GM12864 (cell line): ENCODE results near the gene CAMK2D.

ENCODE experiments used
- DNase-seq: peaks from one replicate; pipeline ENCODE4 v3.0.0-alpha.2; 2011; ENCODE audit warnings: low read depth
- H3K4me3 ChIP-seq: 2 replicates; pipeline ENCODE4 v1.5.1; 2011; ENCODE audit warnings: mild to moderate bottlenecking, low read depth, low read length, control low read depth
- TF ChIP-seq, protein P1 (sequence below): IDR thresholded peaks from 2 replicates; pipeline ENCODE4 v1.5.1; 2011; ENCODE audit warnings: low read depth, mild to moderate bottlenecking, moderate library complexity, low read length, control low read depth, inconsistent platforms; ENCODE audit errors: missing control alignments

The CAMK2D gene

DNA sequence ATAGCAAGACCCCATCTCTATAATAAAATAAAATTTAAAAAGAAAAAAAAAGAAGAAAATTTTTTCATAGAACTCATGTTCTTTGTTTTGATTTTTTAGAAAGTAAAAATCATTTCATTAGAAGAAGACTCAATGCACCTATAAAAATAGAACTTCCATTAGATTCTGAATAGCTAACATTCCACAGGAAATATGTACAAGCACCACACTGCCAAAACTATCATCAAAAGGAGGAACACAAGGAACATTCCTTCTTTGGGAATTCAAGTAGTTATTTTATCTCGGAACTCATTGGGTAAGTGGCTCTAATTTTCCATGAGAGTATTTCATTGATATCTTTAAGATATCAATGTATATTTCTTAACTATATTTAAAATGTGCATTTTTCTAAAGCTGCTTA, 157.6 kb downstream of the CAMK2D start:
- TF ChIP-seq, protein P1, sequence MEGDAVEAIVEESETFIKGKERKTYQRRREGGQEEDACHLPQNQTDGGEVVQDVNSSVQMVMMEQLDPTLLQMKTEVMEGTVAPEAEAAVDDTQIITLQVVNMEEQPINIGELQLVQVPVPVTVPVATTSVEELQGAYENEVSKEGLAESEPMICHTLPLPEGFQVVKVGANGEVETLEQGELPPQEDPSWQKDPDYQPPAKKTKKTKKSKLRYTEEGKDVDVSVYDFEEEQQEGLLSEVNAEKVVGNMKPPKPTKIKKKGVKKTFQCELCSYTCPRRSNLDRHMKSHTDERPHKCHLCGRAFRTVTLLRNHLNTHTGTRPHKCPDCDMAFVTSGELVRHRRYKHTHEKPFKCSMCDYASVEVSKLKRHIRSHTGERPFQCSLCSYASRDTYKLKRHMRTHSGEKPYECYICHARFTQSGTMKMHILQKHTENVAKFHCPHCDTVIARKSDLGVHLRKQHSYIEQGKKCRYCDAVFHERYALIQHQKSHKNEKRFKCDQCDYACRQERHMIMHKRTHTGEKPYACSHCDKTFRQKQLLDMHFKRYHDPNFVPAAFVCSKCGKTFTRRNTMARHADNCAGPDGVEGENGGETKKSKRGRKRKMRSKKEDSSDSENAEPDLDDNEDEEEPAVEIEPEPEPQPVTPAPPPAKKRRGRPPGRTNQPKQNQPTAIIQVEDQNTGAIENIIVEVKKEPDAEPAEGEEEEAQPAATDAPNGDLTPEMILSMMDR: no peak
- no peak for DNase-seq
- H3K4me3 ChIP-seq: no peak overlapping the region

DNA sequence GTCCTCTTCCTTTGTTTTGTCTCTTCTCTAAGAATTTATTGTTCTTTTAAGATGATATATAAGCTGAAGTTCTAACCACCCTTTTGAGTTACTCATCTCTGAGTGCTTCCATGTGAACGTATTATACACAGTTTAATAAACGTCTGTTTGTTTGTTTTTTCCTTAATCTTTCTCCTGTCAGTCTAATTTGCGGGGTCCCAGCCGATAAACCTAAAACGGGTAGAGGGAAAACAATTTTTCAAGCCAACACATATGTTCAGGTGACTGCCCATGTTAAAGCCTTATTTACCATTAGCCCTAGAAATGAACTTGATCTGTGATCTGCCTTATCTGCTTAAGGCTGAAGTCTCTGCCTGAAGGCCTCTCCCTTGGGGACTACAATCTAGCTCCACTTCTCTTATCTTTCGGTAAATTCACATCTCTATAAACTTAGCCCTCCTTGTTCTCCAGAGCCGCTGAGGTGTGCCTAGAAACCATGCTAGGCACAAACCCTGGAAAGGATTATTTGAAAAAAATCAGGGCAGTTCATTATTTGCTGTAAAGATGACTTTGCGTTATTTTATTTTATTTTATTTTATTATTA, 158.8 kb downstream of the CAMK2D start:
- TF ChIP-seq, protein P1: no peak
- DNase-seq: no peak
- no peak overlapping the region for H3K4me3 ChIP-seq

DNA sequence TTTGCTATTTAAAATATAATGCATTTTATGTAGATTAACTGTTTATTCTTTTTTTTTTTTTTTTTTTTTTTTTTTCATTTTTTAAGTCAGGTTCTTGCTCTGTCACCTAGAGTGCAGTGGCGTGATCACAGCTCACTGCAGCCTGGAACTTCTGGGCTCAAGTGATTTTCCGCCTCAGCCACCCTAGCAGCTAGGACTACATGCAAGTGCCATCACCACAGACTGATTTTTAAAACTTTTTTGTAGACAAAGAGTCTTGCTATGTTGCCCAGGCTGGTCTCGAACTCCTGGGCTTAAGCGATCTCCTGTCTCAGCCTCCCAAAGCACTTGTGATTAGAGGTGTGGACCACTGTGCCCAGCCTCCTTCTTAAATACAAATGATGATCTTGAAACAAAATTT, 159.9 kb downstream of the CAMK2D start:
- DNase-seq: no peak
- H3K4me3 ChIP-seq: no peak overlapping the region
- TF ChIP-seq, protein P1: no peak

DNA sequence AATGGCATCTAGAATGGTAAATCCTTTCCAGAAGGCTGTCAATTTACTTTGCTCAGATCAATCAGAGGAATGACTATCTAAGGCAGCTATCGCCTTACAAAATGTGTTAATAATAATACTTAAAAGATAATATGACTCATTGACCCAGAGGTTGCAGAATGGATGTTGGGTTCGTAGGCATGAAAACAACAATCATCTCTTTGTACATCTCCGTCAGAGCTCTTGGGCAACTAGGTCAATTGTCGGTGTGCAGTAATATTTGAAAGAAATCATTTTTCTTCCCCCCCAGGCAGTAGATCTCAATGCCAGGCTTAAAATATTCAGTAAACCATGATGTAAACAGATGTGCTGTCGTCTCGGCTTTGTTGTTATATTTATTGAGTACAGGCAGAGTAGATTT, 165.1 kb downstream of the CAMK2D start:
- no peak overlapping the region for H3K4me3 ChIP-seq
- TF ChIP-seq, protein P1: no peak
- no peak for DNase-seq

DNA sequence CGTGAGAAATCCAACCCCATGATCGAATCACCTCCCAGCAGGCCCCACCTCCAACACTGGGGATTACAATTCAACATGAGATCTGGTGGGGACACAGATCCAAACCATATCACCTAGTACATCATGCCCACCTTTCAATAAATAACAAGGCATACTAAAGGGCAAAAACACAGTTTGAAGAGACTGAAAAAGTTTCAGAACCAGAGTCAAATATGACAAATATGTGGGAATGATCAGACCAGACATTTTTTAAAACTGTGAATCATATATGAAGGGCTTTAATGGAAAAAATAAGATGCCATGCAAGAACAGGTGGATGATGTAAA, 167.3 kb downstream of the CAMK2D start:
- TF ChIP-seq, protein P1: no peak
- no peak for DNase-seq

DNA sequence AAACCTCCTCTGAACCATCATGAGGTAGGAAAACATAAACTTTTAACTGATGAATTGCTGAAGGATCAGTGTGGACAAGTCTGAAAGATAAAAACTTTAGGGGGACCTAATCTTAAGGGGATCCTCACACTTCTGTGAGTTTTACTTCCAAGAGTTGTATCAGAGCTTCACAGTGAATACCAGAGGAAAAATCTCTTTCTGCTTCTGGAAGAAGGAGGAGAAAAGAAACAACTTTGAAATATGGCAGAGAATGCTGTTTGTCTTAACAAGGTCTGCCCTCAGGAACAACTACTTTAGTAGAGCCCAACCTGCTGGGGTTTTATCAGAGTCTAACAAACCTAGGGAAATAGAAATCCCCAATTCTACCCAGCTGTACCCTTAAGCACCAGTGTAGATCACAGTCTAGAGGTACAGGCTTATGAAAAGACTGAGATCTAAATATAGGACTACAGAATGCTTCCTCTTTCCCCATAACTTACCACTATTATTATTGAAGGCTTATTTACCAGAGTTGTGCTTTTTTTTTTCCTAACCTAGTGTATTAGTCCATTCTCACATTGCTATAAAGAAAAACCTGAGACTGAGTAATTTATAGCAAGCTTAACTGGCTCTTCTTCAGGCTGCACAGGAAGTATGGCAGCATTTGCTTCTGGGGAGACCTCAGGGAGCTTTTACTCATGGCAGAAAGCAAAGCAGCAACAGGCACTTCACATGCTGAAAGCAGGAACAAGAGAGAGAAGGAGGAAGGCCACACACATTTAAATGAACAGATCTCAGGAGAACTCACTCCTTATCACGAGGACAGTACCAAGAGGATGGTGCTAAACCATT, 167.9 kb downstream of the CAMK2D start:
- DNase-seq: peak; percentile 7
- TF ChIP-seq, protein P1: no peak
- no peak overlapping the region for H3K4me3 ChIP-seq

More for the DNA sequence above, 167.3 kb downstream of the CAMK2D start:
- H3K4me3 ChIP-seq: no peak overlapping the region

DNA sequence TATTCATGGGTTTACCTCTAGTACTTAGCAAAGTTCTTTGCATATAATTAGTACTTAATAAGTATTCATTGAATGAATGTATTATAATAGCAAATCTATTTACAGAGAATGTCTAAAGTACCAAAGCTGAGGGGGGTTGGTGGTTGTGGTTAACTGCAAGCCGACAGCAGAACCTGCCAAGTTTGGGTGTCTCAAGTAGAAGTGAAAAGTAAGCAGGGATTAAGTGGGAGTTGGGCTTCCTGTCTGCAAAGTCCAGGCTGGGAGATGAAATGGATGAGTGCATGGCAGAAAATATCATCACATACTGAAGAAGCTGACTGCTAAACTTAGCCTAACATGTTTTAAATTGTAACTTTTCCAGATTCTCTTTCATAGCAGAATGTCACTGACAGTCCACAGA, 169.6 kb downstream of the CAMK2D start:
- TF ChIP-seq, protein P1: no peak
- DNase-seq: no peak

More for the DNA sequence above, 169.6 kb downstream of the CAMK2D start:
- no peak overlapping the region for H3K4me3 ChIP-seq
